SK-N-SH treated with all-trans-retinoic acid at 6 μM for 48 hours (cell line): ENCODE data around the gene SPATA2L.

Source experiments
- ATAC-seq: fragments of 200-7000 bp; cut with Tn5 transposase; 3 replicates; pipeline ENCODE4 v1.9.1; 2020; ENCODE audit warnings: mild to moderate bottlenecking, moderate library complexity
- ARNTL ChIP-seq: fragments of 450-650 bp; formaldehyde crosslinking; IDR thresholded peaks from 2 replicates; pipeline ENCODE4 v1.5.0; 2020; ENCODE audit warnings: low read depth, mild to moderate bottlenecking, moderate library complexity, borderline replicate concordance
- BACH2 ChIP-seq: fragments of 250-450 bp; sonication (Bioruptor Pico); IDR thresholded peaks from 2 replicates; pipeline ENCODE4 v1.9.0; 2021; ENCODE audit warnings: mild to moderate bottlenecking, borderline replicate concordance
- ESRRG ChIP-seq: fragments of 250-450 bp; sonication (Bioruptor Pico); IDR thresholded peaks from 2 replicates; pipeline ENCODE4 v1.6.1; 2021; ENCODE audit warnings: mild to moderate bottlenecking
- GLIS3 ChIP-seq: fragments of 250-450 bp; sonication (Bioruptor Pico); IDR thresholded peaks from 2 replicates; pipeline ENCODE4 v1.5.0; 2020; ENCODE audit warnings: mild to moderate bottlenecking, moderate library complexity
- ISL1 ChIP-seq: fragments of 250-450 bp; sonication (Bioruptor Pico); IDR thresholded peaks from 2 replicates; pipeline ENCODE4 v2.1.2; 2022; ENCODE audit warnings: mild to moderate bottlenecking, moderate library complexity
- OSR1 ChIP-seq: fragments of 250-450 bp; sonication (Bioruptor Pico); IDR thresholded peaks from 2 replicates; pipeline ENCODE4 v1.8.0; 2022; ENCODE audit warnings: moderate library complexity, mild to moderate bottlenecking, inconsistent platforms
- PPARA ChIP-seq: fragments of 250-450 bp; sonication (Bioruptor Pico); IDR thresholded peaks from 2 replicates; pipeline ENCODE4 v1.5.0; 2020; ENCODE audit warnings: mild to moderate bottlenecking, borderline replicate concordance
- RARB ChIP-seq: fragments of 250-450 bp; sonication (Bioruptor Pico); IDR thresholded peaks from 2 replicates; pipeline ENCODE4 v1.8.0; 2021; ENCODE audit warnings: mild to moderate bottlenecking, moderate library complexity
- SNAI2 ChIP-seq: fragments of 250-450 bp; sonication (Bioruptor Pico); IDR thresholded peaks from 2 replicates; pipeline ENCODE4 v1.5.0; 2020; ENCODE audit warnings: mild to moderate bottlenecking, moderate library complexity
- TCF4 ChIP-seq: fragments of 250-450 bp; sonication (Bioruptor Pico); IDR thresholded peaks from 2 replicates; pipeline ENCODE4 v1.8.0; 2021; ENCODE audit warnings: mild to moderate bottlenecking, moderate library complexity, borderline replicate concordance
- TOX ChIP-seq: fragments of 250-450 bp; sonication (Bioruptor Pico); IDR thresholded peaks from 2 replicates; pipeline ENCODE4 v1.8.0; 2021; ENCODE audit warnings: mild to moderate bottlenecking, moderate library complexity, borderline replicate concordance
- ZFP3 ChIP-seq: fragments of 250-450 bp; sonication (Bioruptor Pico); IDR thresholded peaks from 2 replicates; pipeline ENCODE4 v1.5.0; 2020; ENCODE audit warnings: mild to moderate bottlenecking, moderate library complexity
- ZFP30 ChIP-seq: fragments of 450-650 bp; formaldehyde crosslinking; IDR thresholded peaks from 2 replicates; pipeline ENCODE4 v1.5.0; 2022; ENCODE audit warnings: mild to moderate bottlenecking, moderate library complexity
- ZNF565 ChIP-seq: fragments of 450-650 bp; formaldehyde crosslinking; conservative IDR thresholded peaks from 2 replicates; pipeline ENCODE4 v1.5.0; 2020; ENCODE audit warnings: low read depth, mild to moderate bottlenecking, moderate library complexity
- ZNF70 ChIP-seq: fragments of 450-650 bp; formaldehyde crosslinking; IDR thresholded peaks from 2 replicates; pipeline ENCODE4 v1.5.0; 2020; ENCODE audit warnings: mild to moderate bottlenecking, moderate library complexity
- ZNF8 ChIP-seq: fragments of 450-650 bp; formaldehyde crosslinking; IDR thresholded peaks from 2 replicates; pipeline ENCODE4 v1.5.0; 2020; ENCODE audit warnings: mild to moderate bottlenecking, moderate library complexity
- TF ChIP-seq, protein P1 (sequence below): fragments of 250-450 bp; sonication (Bioruptor Pico); IDR thresholded peaks from 2 replicates; pipeline ENCODE4 v1.8.0; 2020; ENCODE audit warnings: mild to moderate bottlenecking, moderate library complexity, borderline replicate concordance
- TF ChIP-seq, protein P2 (sequence below): fragments of 250-450 bp; sonication (Bioruptor Pico); IDR thresholded peaks from 2 replicates; pipeline ENCODE4 v1.5.0; 2020; ENCODE audit warnings: mild to moderate bottlenecking, moderate library complexity
- TF ChIP-seq, protein P3 (sequence below): fragments of 250-450 bp; sonication (Bioruptor Pico); IDR thresholded peaks from 2 replicates; pipeline ENCODE4 v1.5.1; 2020; ENCODE audit warnings: low read depth, mild to moderate bottlenecking, moderate library complexity
- TF ChIP-seq, protein P4 (sequence below): fragments of 250-450 bp; sonication (Bioruptor Pico); IDR thresholded peaks from 2 replicates; pipeline ENCODE4 v1.8.0; 2021; ENCODE audit warnings: low read depth, mild to moderate bottlenecking, moderate library complexity, borderline replicate concordance
- TF ChIP-seq, protein P5 (sequence below): fragments of 250-450 bp; sonication (Bioruptor Pico); IDR thresholded peaks from 2 replicates; pipeline ENCODE4 v1.5.1; 2021; ENCODE audit warnings: mild to moderate bottlenecking, moderate library complexity

Gene SPATA2L

DNA sequence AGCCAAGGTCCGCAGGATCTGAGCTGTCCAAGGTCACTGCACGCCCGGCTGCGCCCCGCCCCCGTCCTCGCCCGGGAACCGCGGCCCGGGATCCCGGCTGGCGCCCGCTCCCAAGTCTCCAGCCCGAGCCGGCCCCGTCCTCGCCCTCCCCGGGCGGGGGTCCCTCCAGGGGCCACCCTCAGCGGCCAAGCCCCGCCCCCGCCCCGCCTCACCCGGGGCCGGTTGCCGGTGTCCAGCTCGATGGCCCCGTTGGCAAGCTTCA is 19.0 kb upstream of the SPATA2L start:
- peak; percentile 30 for ATAC-seq
- TF ChIP-seq TOX (CRISPR knock-in tag) (no peak), OSR1 (no peak), ZNF565 (CRISPR knock-in tag) (no peak), ARNTL (CRISPR knock-in tag) (no peak), ZNF8 (CRISPR knock-in tag) (no peak), GLIS3 (CRISPR knock-in tag) (no peak), BACH2 (CRISPR knock-in tag) (no peak), SNAI2 (no peak), RARB (CRISPR knock-in tag) (no peak), PPARA (CRISPR knock-in tag) (no peak), ZNF70 (no peak), ZFP3 (CRISPR knock-in tag) (no peak)
- TF ChIP-seq, protein P1, sequence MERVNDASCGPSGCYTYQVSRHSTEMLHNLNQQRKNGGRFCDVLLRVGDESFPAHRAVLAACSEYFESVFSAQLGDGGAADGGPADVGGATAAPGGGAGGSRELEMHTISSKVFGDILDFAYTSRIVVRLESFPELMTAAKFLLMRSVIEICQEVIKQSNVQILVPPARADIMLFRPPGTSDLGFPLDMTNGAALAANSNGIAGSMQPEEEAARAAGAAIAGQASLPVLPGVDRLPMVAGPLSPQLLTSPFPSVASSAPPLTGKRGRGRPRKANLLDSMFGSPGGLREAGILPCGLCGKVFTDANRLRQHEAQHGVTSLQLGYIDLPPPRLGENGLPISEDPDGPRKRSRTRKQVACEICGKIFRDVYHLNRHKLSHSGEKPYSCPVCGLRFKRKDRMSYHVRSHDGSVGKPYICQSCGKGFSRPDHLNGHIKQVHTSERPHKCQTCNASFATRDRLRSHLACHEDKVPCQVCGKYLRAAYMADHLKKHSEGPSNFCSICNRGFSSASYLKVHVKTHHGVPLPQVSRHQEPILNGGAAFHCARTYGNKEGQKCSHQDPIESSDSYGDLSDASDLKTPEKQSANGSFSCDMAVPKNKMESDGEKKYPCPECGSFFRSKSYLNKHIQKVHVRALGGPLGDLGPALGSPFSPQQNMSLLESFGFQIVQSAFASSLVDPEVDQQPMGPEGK (CRISPR knock-in tag): no peak
- TF ChIP-seq, protein P2, sequence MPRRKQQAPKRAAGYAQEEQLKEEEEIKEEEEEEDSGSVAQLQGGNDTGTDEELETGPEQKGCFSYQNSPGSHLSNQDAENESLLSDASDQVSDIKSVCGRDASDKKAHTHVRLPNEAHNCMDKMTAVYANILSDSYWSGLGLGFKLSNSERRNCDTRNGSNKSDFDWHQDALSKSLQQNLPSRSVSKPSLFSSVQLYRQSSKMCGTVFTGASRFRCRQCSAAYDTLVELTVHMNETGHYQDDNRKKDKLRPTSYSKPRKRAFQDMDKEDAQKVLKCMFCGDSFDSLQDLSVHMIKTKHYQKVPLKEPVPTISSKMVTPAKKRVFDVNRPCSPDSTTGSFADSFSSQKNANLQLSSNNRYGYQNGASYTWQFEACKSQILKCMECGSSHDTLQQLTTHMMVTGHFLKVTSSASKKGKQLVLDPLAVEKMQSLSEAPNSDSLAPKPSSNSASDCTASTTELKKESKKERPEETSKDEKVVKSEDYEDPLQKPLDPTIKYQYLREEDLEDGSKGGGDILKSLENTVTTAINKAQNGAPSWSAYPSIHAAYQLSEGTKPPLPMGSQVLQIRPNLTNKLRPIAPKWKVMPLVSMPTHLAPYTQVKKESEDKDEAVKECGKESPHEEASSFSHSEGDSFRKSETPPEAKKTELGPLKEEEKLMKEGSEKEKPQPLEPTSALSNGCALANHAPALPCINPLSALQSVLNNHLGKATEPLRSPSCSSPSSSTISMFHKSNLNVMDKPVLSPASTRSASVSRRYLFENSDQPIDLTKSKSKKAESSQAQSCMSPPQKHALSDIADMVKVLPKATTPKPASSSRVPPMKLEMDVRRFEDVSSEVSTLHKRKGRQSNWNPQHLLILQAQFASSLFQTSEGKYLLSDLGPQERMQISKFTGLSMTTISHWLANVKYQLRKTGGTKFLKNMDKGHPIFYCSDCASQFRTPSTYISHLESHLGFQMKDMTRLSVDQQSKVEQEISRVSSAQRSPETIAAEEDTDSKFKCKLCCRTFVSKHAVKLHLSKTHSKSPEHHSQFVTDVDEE (CRISPR knock-in tag): no peak

DNA sequence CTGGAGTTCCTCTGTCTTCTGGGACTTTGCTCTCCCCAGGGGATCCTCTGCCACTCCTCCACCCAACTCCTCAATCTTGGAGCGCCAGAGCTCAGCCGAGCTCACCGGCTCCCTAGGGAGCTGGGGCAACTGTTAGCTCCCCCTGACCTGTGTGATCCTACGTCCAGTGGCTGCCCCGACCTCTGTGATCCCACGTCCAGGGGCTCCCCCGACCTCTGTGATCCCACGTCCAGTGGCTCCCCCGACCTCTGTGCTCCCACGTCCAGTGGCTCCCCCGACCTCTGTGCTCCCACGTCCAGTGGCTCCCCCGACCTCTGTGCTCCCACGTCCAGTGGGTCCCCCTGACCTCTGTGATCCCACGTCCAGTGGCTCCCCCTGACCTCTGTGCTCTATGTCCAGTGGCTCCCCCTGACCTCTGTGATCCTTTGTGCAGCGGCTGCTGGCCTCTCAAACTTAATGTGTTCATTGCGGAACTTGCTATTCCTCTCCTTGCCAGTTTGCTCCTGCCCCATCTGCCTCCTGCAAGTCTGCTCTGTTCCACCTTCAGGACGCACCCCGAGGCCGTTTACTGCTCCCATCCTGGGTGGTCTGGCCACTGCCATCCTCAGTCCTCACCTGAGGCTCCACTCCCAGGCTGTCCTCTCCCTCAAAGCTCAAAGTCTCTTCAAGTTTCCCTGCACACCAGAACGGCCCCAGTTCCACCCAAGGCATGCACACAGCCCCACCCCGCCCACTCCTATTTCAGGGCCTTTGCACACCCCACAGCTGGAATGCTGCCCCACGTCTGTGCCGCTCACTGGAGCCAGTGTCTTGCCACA is 16.4 kb upstream of the SPATA2L start:
- TF ChIP-seq ESRRG (CRISPR knock-in tag) (no peak), ISL1 (CRISPR knock-in tag) (no peak), BACH2 (CRISPR knock-in tag) (no peak), ZFP3 (CRISPR knock-in tag) (no peak), ZFP30 (no peak), ZNF8 (CRISPR knock-in tag) (no peak), ZNF565 (CRISPR knock-in tag) (no peak)
- TF ChIP-seq, protein P3, sequence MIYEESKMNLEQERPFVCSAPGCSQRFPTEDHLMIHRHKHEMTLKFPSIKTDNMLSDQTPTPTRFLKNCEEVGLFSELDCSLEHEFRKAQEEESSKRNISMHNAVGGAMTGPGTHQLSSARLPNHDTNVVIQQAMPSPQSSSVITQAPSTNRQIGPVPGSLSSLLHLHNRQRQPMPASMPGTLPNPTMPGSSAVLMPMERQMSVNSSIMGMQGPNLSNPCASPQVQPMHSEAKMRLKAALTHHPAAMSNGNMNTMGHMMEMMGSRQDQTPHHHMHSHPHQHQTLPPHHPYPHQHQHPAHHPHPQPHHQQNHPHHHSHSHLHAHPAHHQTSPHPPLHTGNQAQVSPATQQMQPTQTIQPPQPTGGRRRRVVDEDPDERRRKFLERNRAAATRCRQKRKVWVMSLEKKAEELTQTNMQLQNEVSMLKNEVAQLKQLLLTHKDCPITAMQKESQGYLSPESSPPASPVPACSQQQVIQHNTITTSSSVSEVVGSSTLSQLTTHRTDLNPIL (CRISPR knock-in tag): no peak
- TF ChIP-seq, protein P4, sequence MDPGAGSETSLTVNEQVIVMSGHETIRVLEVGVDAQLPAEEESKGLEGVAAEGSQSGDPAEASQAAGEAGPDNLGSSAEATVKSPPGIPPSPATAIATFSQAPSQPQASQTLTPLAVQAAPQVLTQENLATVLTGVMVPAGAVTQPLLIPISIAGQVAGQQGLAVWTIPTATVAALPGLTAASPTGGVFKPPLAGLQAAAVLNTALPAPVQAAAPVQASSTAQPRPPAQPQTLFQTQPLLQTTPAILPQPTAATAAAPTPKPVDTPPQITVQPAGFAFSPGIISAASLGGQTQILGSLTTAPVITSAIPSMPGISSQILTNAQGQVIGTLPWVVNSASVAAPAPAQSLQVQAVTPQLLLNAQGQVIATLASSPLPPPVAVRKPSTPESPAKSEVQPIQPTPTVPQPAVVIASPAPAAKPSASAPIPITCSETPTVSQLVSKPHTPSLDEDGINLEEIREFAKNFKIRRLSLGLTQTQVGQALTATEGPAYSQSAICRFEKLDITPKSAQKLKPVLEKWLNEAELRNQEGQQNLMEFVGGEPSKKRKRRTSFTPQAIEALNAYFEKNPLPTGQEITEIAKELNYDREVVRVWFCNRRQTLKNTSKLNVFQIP (CRISPR knock-in tag): no peak
- TF ChIP-seq, all 23 proteins: peak for 0
- ATAC-seq: no peak

DNA sequence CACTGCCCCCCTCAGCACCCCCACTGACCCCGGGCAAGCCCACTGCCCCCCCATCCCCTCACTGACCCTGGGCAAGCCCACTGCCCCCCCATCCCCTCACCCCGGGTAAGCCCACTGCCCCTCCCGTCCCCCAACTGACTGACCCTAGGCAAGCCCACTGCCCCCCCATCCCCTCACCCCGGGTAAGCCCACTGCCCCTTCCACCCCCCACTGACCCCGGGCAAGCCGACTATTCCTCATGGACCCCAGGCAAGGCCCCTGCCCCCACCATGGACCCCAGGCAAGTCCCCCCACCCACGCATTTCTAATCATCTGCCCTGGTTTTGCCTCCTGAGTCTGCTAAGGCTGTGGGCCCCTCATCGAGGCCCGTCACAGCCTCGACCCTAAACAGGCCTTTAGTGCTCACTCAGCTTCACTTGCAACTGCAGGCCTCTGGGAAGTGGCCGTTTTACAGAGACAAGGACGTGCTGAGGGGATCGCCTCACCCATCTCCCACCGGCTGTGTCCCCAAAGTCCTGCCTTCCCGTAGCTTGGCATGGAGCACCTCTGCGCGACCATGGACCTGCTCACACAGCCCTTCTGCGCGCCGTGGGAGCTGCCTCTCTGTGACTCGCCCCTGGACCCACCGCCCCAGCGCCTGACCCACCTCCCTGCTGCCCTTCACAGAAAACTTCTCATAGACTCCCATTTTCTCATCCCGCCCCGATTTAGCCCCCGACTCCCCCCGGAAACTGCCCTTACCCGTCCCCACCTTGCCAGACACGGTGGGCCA is 15.6 kb upstream of the SPATA2L start:
- no peak for ATAC-seq

More for the DNA sequence above, 15.6 kb upstream of the SPATA2L start:
- TF ChIP-seq TCF4 (CRISPR knock-in tag) (no peak), BACH2 (CRISPR knock-in tag) (no peak), ZNF565 (CRISPR knock-in tag) (no peak), ZFP30 (no peak), SNAI2 (no peak)
- TF ChIP-seq, protein P5, sequence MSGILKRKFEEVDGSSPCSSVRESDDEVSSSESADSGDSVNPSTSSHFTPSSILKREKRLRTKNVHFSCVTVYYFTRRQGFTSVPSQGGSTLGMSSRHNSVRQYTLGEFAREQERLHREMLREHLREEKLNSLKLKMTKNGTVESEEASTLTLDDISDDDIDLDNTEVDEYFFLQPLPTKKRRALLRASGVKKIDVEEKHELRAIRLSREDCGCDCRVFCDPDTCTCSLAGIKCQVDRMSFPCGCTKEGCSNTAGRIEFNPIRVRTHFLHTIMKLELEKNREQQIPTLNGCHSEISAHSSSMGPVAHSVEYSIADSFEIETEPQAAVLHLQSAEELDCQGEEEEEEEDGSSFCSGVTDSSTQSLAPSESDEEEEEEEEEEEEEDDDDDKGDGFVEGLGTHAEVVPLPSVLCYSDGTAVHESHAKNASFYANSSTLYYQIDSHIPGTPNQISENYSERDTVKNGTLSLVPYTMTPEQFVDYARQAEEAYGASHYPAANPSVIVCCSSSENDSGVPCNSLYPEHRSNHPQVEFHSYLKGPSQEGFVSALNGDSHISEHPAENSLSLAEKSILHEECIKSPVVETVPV (CRISPR knock-in tag): no peak
- TF ChIP-seq, protein P1 (CRISPR knock-in tag): no peak
- TF ChIP-seq, protein P2 (CRISPR knock-in tag): no peak
